Chondrocyte (in vitro differentiated cells): ENCODE data around the gene PPM1H. TPM values are rescaled to one million over a fixed set of nuclear protein-coding genes. Genes with fewer than 3 reads are reported as not detected.

Experiments used
- DNase-seq: peaks from one replicate; pipeline ENCODE4 v3.0.0; 2021; ENCODE audit warnings: mixed read lengths, low spot score
- H3K27ac Mint-ChIP-seq: one replicate; pipeline ENCODE4 v1.8.0; 2021; ENCODE audit warnings: mild to moderate bottlenecking, moderate library complexity, mixed read lengths; ENCODE audit not compliant: unreplicated experiment
- H3K27me3 Mint-ChIP-seq: 2 replicates; pipeline ENCODE4 v1.8.0; 2021; ENCODE audit warnings: low read depth, mixed read lengths
- H3K36me3 Mint-ChIP-seq: 2 replicates; pipeline ENCODE4 v1.8.0; 2021; ENCODE audit warnings: low read depth, mixed read lengths
- H3K4me1 Mint-ChIP-seq: 2 replicates; pipeline ENCODE4 v1.8.0; 2021; ENCODE audit warnings: low read depth, mild to moderate bottlenecking, mixed read lengths
- H3K4me3 Mint-ChIP-seq: one replicate; pipeline ENCODE4 v1.8.0; 2021; ENCODE audit warnings: mild to moderate bottlenecking, moderate library complexity, mixed read lengths; ENCODE audit not compliant: unreplicated experiment
- H3K9me3 Mint-ChIP-seq: 2 replicates; pipeline ENCODE4 v1.8.0; 2021; ENCODE audit warnings: low read depth, mixed read lengths
- CTCF ChIP-seq: fragments of 200-600 bp; sonication (generic); IDR thresholded peaks from 2 replicates; pipeline ENCODE4 v1.5.0; 2021; ENCODE audit warnings: antibody characterized with exemption, mild to moderate bottlenecking, moderate library complexity
- total RNA-seq: library from RNA; stranded (reverse); gene quantifications from 3 replicates; pipeline ENCODE4 v1.2.1, GENCODE V29; 2021

Gene PPM1H
- total RNA-seq, 1 donor from 2014 or later, result 34.3 TPM

DNA sequence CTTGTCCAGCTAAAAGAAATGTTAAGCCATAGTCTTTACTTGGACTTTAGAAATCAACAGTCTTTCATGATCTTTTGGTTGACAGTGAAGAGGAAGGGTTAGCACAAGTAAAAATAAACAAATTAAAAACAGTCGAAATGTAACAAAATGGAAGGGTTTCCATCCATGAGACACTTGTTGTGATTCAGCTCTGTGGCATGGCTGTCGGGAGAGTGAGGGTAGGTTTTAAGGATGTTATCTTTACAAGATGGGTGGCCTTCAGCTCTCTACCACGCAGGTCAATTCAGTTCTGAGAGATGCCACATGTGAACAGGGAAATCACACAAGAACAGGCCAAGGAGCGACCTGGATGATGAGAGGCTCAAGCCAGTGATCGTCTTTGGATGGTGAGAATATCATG is 180.2 kb downstream of the PPM1H start:
- DNase-seq, result no peak
- TF ChIP-seq CTCF, result no peak
- no peaks in the 10 kb centered on the region for H3K9me3 Mint-ChIP-seq
- H3K4me3 Mint-ChIP-seq, result no peak overlapping the region
- H3K27ac Mint-ChIP-seq, result no peak overlapping the region
- H3K4me1 Mint-ChIP-seq, result peaks cover 22% of the 10 kb centered on the region
- H3K36me3 Mint-ChIP-seq, result peaks cover 10% of the 10 kb centered on the region
- H3K27me3 Mint-ChIP-seq, result no peaks in the 10 kb centered on the region

DNA sequence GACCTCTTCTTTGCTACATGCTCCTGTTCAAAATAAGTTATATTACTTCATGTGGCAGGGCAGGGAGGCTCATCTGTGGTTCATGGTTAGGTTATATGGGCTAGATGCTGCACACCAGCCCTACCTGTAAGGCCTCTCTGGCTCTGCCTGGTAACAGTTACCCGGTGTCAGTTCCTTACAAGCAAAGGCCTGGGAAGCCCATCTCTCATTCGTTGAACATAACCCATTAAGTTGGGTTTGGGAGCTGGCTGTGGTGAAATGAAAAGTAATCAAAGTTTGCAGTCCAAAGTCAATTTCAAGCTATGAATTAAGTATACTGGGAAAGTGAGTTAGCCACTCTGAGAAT is 183.2 kb downstream of the PPM1H start:
- Mint-ChIP-seq H3K36me3 (peaks cover 10% of the 10 kb centered on the region), H3K9me3 (no peaks in the 10 kb centered on the region), H3K27me3 (no peaks in the 10 kb centered on the region), H3K4me3 (no peak overlapping the region), H3K4me1 (peaks cover 13% of the 10 kb centered on the region), H3K27ac (no peak overlapping the region)
- TF ChIP-seq CTCF, result no peak
- no peak for DNase-seq

DNA sequence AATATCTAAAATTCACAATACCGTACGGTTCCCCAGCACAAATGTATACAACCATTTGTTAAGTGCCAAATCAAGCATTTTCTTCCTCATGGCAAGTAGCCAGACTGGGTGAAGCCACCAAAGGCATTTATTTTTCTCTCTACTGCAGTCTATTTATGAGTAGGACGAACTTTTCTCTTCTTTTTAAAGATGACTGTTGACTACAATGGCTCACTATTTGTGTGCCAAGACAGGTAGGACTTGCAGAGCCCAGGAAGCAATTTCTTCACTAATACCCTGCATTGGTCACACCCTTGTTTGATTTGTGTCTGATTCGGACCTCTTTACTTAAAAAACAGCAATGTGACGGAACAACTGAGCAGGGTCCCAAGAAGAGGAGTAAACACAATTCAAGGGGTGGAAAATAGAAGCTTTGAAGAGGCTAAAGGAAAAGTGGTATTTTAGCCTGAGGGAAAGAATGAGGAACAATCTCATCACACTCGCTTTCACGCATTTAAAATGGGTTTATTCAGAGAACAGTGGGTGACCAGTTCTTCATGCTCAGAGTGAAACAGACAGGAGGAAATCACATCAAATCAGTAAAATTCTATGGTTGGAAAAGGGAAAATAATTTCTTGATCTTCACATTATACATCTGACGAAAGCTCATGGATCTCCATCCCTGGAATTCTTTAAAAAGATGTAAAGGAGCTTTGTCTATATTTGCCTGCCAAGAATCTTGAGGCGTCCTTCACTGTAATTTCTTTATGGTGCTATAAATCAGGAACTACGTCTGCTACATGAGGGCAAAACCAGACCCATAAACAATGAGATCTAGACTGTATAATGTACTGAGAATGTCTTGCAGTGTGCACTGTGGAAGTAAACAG is 183.8 kb downstream of the PPM1H start:
- no peak overlapping the region for H3K27ac Mint-ChIP-seq
- H3K9me3 Mint-ChIP-seq, result no peaks in the 10 kb centered on the region
- H3K36me3 Mint-ChIP-seq, result peaks cover 10% of the 10 kb centered on the region
- no peaks in the 10 kb centered on the region for H3K27me3 Mint-ChIP-seq
- DNase-seq, result no peak
- no peak overlapping the region for H3K4me3 Mint-ChIP-seq
- TF ChIP-seq CTCF, result no peak
- peaks cover 13% of the 10 kb centered on the region for H3K4me1 Mint-ChIP-seq

DNA sequence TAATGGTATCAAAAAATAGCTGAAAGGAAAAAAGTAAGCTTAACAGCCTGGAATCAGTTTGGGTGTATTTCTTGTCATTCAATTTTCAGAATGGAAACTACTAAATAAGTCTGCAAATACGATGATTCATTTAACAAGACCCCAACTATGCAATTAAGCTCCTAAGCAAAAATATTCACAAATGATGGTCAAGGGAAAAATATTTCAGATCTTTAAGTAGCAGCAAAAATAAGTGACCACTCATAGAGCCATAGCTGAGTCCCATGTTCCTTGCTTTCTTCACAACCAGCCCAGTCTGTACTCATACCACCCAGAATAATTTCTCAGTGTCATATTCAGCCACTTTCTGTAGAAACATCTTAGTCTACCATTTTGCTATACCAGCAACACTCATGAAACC is 185.4 kb downstream of the PPM1H start:
- no peak for DNase-seq
- Mint-ChIP-seq H3K4me3 (no peak overlapping the region), H3K36me3 (peaks cover 4% of the 10 kb centered on the region), H3K27me3 (no peaks in the 10 kb centered on the region), H3K9me3 (no peaks in the 10 kb centered on the region), H3K4me1 (peaks cover 22% of the 10 kb centered on the region), H3K27ac (no peak overlapping the region)
- no peak for TF ChIP-seq CTCF

DNA sequence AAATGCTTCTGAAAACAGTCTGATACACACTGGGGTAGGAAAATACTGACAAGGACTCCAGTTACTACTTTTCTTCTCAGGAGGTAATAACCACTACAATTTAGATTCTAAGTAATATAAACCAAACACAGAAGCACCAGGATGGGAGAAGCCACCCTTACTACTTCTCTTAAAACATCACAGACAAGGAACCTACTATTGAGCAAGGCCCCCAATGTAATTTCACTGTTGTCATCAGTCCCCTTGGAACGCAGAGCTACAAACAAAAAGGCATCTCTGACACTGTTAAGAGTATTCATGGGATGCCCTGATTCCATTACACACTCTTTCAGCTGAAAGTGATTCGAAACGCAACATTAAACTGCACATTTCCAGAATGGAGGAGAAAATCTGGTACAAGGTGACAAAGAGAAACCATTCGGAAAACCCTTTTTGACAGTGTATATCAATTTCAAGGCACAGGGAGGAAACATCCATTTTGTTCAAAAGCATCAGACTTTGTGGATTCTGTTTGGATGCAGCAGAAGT is 185.9 kb downstream of the PPM1H start:
- Mint-ChIP-seq H3K27ac (no peak overlapping the region), H3K27me3 (no peaks in the 10 kb centered on the region), H3K4me1 (peaks cover 27% of the 10 kb centered on the region), H3K4me3 (no peak overlapping the region), H3K9me3 (no peaks in the 10 kb centered on the region), H3K36me3 (peaks cover 3% of the 10 kb centered on the region)
- no peak for DNase-seq
- no peak for TF ChIP-seq CTCF
